A549 (cell line): Measurements from ENCODE around the gene PPM1H. TPM values are rescaled to one million over a fixed set of nuclear protein-coding genes. Genes with fewer than 3 reads are reported as not detected.

ENCODE experiments used
- ATAC-seq, 2 experiments: fragments of 200-7000 bp in 1 of 2; fragments of >200 bp in 1 of 2; cut with Nextera tagmentation in 1 of 2; cut with Tn5 transposase in 1 of 2; 3 replicates each; pipeline versions ENCODE4 v1.8.0 to v1.9.1; 2018 to 2020; ENCODE audit warnings: mild to moderate bottlenecking in 1 of 2, moderate library complexity in 1 of 2
- CTCF ChIA-PET: fragments of 300-600 bp; sonication (Branson Sonifier 250); formaldehyde crosslinking; extraction: SDS; loops from one replicate; lab custom pipeline; 2021; ENCODE audit warnings: antibody characterized with exemption, inconsistent platforms; lab: Yijun Ruan, JAX
- POLR2A ChIA-PET: fragments of 350-600 bp; formaldehyde crosslinking; extraction: SDS; loops from one replicate; lab custom pipeline; 2021; ENCODE audit warnings: antibody characterized with exemption, inconsistent platforms; lab: Yijun Ruan, JAX
- DNase-seq, 2 experiments: peaks; one replicate each; pipeline versions ENCODE4 v3.0.0 to v3.0.0-alpha.2; 2011 to 2016; ENCODE audit warnings: low read depth in 1 of 2, low spot score in 1 of 2
- FAIRE-seq: peaks from 2 replicates; lab custom pipeline; 2011; peaks lifted over from hg19 to GRCh38; lab: Jason Lieb, UNC
- H3K27ac ChIP-seq, 2 experiments: fragments of >200 bp; sonication (Bioruptor Twin); formaldehyde crosslinking; 3 replicates each; pipeline ENCODE4 v1.5.1; 2016 to 2017
- H3K4me1 ChIP-seq: fragments of >200 bp; sonication (Bioruptor Twin); formaldehyde crosslinking; 3 replicates; pipeline ENCODE4 v1.6.1; 2016
- H3K4me2 ChIP-seq: fragments of >200 bp; sonication (Bioruptor Twin); formaldehyde crosslinking; 3 replicates; pipeline ENCODE4 v1.6.1; 2016
- H3K4me3 ChIP-seq: fragments of >200 bp; sonication (Bioruptor Twin); formaldehyde crosslinking; 3 replicates; pipeline ENCODE4 v1.5.1; 2016
- H3K9me3 ChIP-seq: fragments of >200 bp; sonication (Bioruptor Twin); formaldehyde crosslinking; 3 replicates; pipeline ENCODE4 v1.6.1; 2016
- CEBPB ChIP-seq, 2 experiments: fragments of >200 bp in 1 of 2; sonication (Bioruptor Twin) in 1 of 2; formaldehyde crosslinking in 1 of 2; IDR thresholded peaks; 2 replicates each; pipeline ENCODE4 v1.6.1; 2012 to 2016
- CHD4 ChIP-seq: fragments of 200-600 bp; sonication (generic); IDR thresholded peaks from 2 replicates; pipeline ENCODE4 v1.6.1; 2016; ENCODE audit warnings: antibody characterized with exemption, mild to moderate bottlenecking, borderline replicate concordance
- EHF ChIP-seq: fragments of 250-450 bp; sonication (Bioruptor Pico); IDR thresholded peaks from 2 replicates; pipeline ENCODE4 v1.5.0; 2020; ENCODE audit warnings: mild to moderate bottlenecking
- FOSB ChIP-seq: fragments of 250-450 bp; sonication (Bioruptor Pico); IDR thresholded peaks from 2 replicates; pipeline ENCODE4 v1.5.0; 2020; ENCODE audit warnings: mild to moderate bottlenecking, moderate library complexity
- HES2 ChIP-seq: fragments of >200 bp; sonication (Bioruptor Twin); formaldehyde crosslinking; IDR thresholded peaks from 2 replicates; pipeline ENCODE4 v1.6.1; 2016
- HEYL ChIP-seq: fragments of 250-450 bp; sonication (Bioruptor Pico); IDR thresholded peaks from 2 replicates; pipeline ENCODE4 v1.8.0; 2021; ENCODE audit warnings: mild to moderate bottlenecking, moderate library complexity
- HOXB5 ChIP-seq: fragments of 250-450 bp; sonication (Bioruptor Pico); IDR thresholded peaks from 2 replicates; pipeline ENCODE4 v1.5.0; 2020; ENCODE audit warnings: mild to moderate bottlenecking, moderate library complexity
- KDM5A ChIP-seq: fragments of 200-600 bp; sonication (generic); IDR thresholded peaks from 2 replicates; pipeline ENCODE4 v1.6.1; 2016; ENCODE audit warnings: antibody characterized with exemption, mild to moderate bottlenecking
- MYC ChIP-seq: IDR thresholded peaks from 2 replicates; pipeline ENCODE4 v1.6.1; 2012; ENCODE audit warnings: mild to moderate bottlenecking, inconsistent platforms, low read length, improper control_type of control experiment, borderline replicate concordance
- NPAS2 ChIP-seq: fragments of 250-450 bp; sonication (Bioruptor Pico); IDR thresholded peaks from 2 replicates; pipeline ENCODE4 v1.8.0; 2022; ENCODE audit warnings: mild to moderate bottlenecking, moderate library complexity, borderline replicate concordance
- PHF8 ChIP-seq: fragments of 200-600 bp; sonication (generic); IDR thresholded peaks from 2 replicates; pipeline ENCODE4 v1.6.1; 2016; ENCODE audit warnings: low read depth, mild to moderate bottlenecking, antibody characterized with exemption, moderate library complexity, borderline replicate concordance
- POLR2A ChIP-seq: IDR thresholded peaks from 2 replicates; pipeline ENCODE4 v1.6.1; 2012; ENCODE audit warnings: mild to moderate bottlenecking, low read length
- POLR2AphosphoS2 ChIP-seq: conservative IDR thresholded peaks from 2 replicates; pipeline ENCODE4 v1.6.1; 2012; ENCODE audit warnings: low read length, improper control_type of control experiment, inconsistent platforms
- RAD21 ChIP-seq, 2 experiments: fragments of >200 bp in 1 of 2; sonication (Bioruptor Twin) in 1 of 2; formaldehyde crosslinking in 1 of 2; IDR thresholded peaks in 1 of 2; conservative IDR thresholded peaks in 1 of 2; 2 replicates in 1 of 2; 3 replicates in 1 of 2; pipeline ENCODE4 v1.6.1; 2012 to 2018; ENCODE audit warnings: inconsistent platforms in 1 of 2
- RFX5 ChIP-seq: fragments of 450-650 bp; IDR thresholded peaks from 2 replicates; pipeline ENCODE4 v1.7.1; 2014; ENCODE audit warnings: antibody characterized with exemption, mild to moderate bottlenecking, moderate library complexity
- TP53 ChIP-seq: fragments of 250-450 bp; sonication (Bioruptor Pico); IDR thresholded peaks from 2 replicates; pipeline ENCODE4 v1.5.0; 2021; ENCODE audit warnings: mild to moderate bottlenecking, moderate library complexity
- ZFP36 ChIP-seq: fragments of 450-650 bp; IDR thresholded peaks from 2 replicates; pipeline ENCODE4 v1.6.1; 2014; ENCODE audit warnings: borderline replicate concordance; ENCODE audit not compliant: partially characterized antibody
- WGBS: methylation state at CpG from one replicate; pipeline ENCODE4 v1.1.6; 2017; ENCODE audit errors: missing lambda C conversion rate; 5-methylcytosine and 5-hydroxymethylcytosine counted together
- polyA plus RNA-seq, 4 experiments: library from polyadenylated mRNA; depleted of rRNA in 3 of 4; stranded (reverse); fragments of >200 nt; fragmentation: RNase III in 1 of 4; extraction: RNeasy Plus Mini Kit Qiagen cat#74134 plus additional on column Dnase treatment in 1 of 4; gene quantifications; 2 replicates in 3 of 4; 3 replicates in 1 of 4; pipeline ENCODE4 v1.2.3, GENCODE V29; 2011 to 2017
- TF ChIP-seq, protein P1 (sequence below): fragments of >200 bp; sonication (Bioruptor Twin); formaldehyde crosslinking; IDR thresholded peaks from 3 replicates; pipeline ENCODE4 v1.5.1; 2016
- TF ChIP-seq, protein P2 (sequence below): fragments of 150-350 bp; IDR thresholded peaks from 2 replicates; pipeline ENCODE4 v1.6.1; 2014; ENCODE audit warnings: low read depth, mild to moderate bottlenecking, low read length
- TF ChIP-seq, protein P3 (sequence below): fragments of 200-600 bp; sonication (generic); IDR thresholded peaks from 2 replicates; pipeline ENCODE4 v1.6.1; 2016; ENCODE audit warnings: antibody characterized with exemption, mild to moderate bottlenecking, moderate library complexity

The PPM1H gene
- polyA plus RNA-seq, 2 of the 4 experiments (the other 2 are of a cell fraction): 7.8 TPM

DNA sequence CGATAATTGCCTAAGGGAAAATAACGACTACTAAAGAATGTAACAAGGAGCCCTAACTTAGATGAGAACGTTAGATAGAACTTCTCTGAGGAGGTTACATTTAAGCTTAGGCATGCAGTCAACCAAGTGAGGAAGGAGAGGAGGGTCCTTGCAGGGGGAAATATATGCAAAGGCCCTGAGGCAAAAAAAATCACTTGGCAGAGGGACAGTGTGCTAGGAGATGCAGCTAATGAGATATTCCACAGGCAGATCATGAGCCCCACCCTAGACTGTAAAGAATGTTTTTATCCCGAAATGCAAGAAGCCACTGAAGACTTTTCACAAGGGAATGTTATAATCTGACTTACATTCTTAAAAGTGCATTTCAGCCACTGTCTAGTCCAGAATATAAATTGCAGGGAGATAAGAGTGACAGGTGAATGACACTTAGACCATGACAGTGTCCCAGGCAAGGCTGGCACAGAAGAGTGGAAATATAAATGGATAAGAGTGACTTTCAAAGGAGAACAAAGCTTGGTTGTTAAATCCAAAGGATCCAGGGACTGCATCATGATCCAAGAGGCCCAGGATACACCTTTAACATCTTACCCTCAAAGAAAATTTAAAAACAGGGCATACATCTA lies 61.0 kb downstream of the PPM1H start:
- ChIA-PET POLR2A (no interaction called here), CTCF (interaction anchor here (0.8 to 1.8 kb wide), 5 partner anchors 9 to 195 kb away, joined by 3 to 6 read pairs (median 4); no protein-coding TSS in a partner anchor)
- 70% methylated on average over 4 of the region's 4 CpGs for WGBS
- no peaks in the 10 kb centered on the region for H3K4me1 ChIP-seq
- no peak for ATAC-seq
- no peak overlapping the region for H3K4me2 ChIP-seq
- TF ChIP-seq CEBPB (IDR thresholded peaks at IDR 0.05) (no peak), MYC (no peak), POLR2A (no peak), PHF8 (no peak), EHF (no peak), HOXB5 (CRISPR knock-in tag) (no peak)
- TF ChIP-seq, protein P1, sequence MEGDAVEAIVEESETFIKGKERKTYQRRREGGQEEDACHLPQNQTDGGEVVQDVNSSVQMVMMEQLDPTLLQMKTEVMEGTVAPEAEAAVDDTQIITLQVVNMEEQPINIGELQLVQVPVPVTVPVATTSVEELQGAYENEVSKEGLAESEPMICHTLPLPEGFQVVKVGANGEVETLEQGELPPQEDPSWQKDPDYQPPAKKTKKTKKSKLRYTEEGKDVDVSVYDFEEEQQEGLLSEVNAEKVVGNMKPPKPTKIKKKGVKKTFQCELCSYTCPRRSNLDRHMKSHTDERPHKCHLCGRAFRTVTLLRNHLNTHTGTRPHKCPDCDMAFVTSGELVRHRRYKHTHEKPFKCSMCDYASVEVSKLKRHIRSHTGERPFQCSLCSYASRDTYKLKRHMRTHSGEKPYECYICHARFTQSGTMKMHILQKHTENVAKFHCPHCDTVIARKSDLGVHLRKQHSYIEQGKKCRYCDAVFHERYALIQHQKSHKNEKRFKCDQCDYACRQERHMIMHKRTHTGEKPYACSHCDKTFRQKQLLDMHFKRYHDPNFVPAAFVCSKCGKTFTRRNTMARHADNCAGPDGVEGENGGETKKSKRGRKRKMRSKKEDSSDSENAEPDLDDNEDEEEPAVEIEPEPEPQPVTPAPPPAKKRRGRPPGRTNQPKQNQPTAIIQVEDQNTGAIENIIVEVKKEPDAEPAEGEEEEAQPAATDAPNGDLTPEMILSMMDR: no peak
- no peak overlapping the region for H3K27ac ChIP-seq
- DNase-seq: no peak
- peak; percentile 18 for FAIRE-seq
- no peaks in the 10 kb centered on the region for H3K9me3 ChIP-seq
- H3K4me3 ChIP-seq: no peak overlapping the region

DNA sequence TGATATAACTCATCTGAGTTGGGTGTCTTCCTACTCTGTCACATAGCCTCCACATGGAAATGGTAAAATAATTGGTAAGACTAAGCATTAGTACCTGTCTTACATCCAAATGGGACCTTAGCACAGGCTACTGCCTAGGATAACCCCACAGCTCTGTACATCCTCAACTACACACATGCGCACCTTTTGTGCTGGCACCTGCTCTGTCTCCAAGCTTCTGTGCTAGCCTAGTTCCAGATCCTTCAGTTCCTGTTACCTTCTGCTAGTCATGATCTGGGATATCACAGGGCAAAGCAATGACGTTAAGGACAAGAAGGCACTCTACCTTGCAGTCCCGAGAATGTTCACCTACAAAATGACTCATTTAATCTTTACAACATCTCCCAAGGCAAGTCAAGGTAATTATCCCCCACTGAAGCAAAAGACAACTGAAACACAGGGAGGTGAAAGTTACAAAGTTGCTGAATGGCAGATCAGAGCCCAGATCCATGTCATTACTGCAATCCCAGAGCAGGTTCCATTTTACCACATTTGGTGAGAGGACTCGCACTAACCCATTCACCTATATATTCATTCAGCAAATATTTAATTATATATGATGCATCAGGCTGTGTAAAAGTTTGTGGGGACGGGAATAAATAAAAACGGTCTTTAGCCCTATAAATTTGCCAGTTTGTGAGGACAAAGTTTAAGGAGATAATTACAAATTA lies 61.7 kb downstream of the PPM1H start:
- TF ChIP-seq CEBPB (IDR thresholded peaks at IDR 0.05) (no peak), RAD21 (conservative IDR thresholded peaks at IDR 0.05 in 1 of 2, IDR thresholded peaks at IDR 0.05 in 1 of 2) (no peak), TP53 (no peak), HOXB5 (CRISPR knock-in tag) (no peak), FOSB (CRISPR knock-in tag) (no peak), POLR2AphosphoS2 (no peak), RFX5 (no peak), NPAS2 (CRISPR knock-in tag) (no peak), ZFP36 (no peak), POLR2A (no peak), HEYL (CRISPR knock-in tag) (no peak), HES2 (no peak), KDM5A (no peak), CHD4 (no peak)
- TF ChIP-seq, protein P2, sequence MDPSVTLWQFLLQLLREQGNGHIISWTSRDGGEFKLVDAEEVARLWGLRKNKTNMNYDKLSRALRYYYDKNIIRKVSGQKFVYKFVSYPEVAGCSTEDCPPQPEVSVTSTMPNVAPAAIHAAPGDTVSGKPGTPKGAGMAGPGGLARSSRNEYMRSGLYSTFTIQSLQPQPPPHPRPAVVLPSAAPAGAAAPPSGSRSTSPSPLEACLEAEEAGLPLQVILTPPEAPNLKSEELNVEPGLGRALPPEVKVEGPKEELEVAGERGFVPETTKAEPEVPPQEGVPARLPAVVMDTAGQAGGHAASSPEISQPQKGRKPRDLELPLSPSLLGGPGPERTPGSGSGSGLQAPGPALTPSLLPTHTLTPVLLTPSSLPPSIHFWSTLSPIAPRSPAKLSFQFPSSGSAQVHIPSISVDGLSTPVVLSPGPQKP: no peak
- TF ChIP-seq, protein P3, sequence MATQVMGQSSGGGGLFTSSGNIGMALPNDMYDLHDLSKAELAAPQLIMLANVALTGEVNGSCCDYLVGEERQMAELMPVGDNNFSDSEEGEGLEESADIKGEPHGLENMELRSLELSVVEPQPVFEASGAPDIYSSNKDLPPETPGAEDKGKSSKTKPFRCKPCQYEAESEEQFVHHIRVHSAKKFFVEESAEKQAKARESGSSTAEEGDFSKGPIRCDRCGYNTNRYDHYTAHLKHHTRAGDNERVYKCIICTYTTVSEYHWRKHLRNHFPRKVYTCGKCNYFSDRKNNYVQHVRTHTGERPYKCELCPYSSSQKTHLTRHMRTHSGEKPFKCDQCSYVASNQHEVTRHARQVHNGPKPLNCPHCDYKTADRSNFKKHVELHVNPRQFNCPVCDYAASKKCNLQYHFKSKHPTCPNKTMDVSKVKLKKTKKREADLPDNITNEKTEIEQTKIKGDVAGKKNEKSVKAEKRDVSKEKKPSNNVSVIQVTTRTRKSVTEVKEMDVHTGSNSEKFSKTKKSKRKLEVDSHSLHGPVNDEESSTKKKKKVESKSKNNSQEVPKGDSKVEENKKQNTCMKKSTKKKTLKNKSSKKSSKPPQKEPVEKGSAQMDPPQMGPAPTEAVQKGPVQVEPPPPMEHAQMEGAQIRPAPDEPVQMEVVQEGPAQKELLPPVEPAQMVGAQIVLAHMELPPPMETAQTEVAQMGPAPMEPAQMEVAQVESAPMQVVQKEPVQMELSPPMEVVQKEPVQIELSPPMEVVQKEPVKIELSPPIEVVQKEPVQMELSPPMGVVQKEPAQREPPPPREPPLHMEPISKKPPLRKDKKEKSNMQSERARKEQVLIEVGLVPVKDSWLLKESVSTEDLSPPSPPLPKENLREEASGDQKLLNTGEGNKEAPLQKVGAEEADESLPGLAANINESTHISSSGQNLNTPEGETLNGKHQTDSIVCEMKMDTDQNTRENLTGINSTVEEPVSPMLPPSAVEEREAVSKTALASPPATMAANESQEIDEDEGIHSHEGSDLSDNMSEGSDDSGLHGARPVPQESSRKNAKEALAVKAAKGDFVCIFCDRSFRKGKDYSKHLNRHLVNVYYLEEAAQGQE: no peak
- TF ChIP-seq, protein P1: no peak
- H3K4me2 ChIP-seq: no peak overlapping the region
- no peak for ATAC-seq
- H3K4me3 ChIP-seq: no peak overlapping the region
- H3K27ac ChIP-seq: no peak overlapping the region
- H3K4me1 ChIP-seq: peaks cover 1% of the 10 kb centered on the region; the same call in 2 of the 3 replicates
- no peak for FAIRE-seq
- DNase-seq: no peak
- WGBS: 73% methylated on average over 6 of the region's 6 CpGs
- POLR2A ChIA-PET: no interaction called here
- no peaks in the 10 kb centered on the region for H3K9me3 ChIP-seq
- CTCF ChIA-PET: interaction anchor here (1.3 to 1.8 kb wide), 2 partner anchors 10 to 60 kb away, joined by 4 to 6 read pairs; no protein-coding TSS in a partner anchor
